Neuronal stem cell (in vitro differentiated cells): ENCODE results near the gene ZNF813.

Experiments
- DNase-seq: peaks from one replicate; pipeline ENCODE4 v3.0.0-alpha.2; 2013; ENCODE audit warnings: low spot score
- H2AFZ ChIP-seq: one replicate; pipeline ENCODE4 v1.6.1; 2013; ENCODE audit warnings: mild to moderate bottlenecking, low read length, inconsistent platforms
- H2AK5ac ChIP-seq: 2 replicates; pipeline ENCODE4 v1.6.1; 2013; ENCODE audit warnings: low read depth, mild to moderate bottlenecking, inconsistent platforms, low read length, moderate library complexity, mixed read lengths
- H2BK120ac ChIP-seq: 2 replicates; pipeline ENCODE4 v1.6.1; 2013; ENCODE audit warnings: low read depth, mild to moderate bottlenecking, inconsistent platforms, low read length, moderate library complexity, mixed read lengths
- H2BK12ac ChIP-seq: one replicate; pipeline ENCODE4 v1.6.1; 2013; ENCODE audit warnings: low read length, inconsistent platforms
- H2BK15ac ChIP-seq: 2 replicates; pipeline ENCODE4 v1.6.1; 2013; ENCODE audit warnings: mild to moderate bottlenecking, low read length, inconsistent platforms, mixed read lengths
- H2BK5ac ChIP-seq: one replicate; pipeline ENCODE4 v1.6.1; 2013; ENCODE audit warnings: inconsistent platforms, mild to moderate bottlenecking, low read length, moderate library complexity
- H3K14ac ChIP-seq: one replicate; pipeline ENCODE4 v1.6.1; 2013; ENCODE audit warnings: low read length, inconsistent platforms
- H3K18ac ChIP-seq: 2 replicates; pipeline ENCODE4 v1.6.1; 2013; ENCODE audit warnings: low read length, inconsistent platforms
- H3K23ac ChIP-seq: 2 replicates; pipeline ENCODE4 v1.6.1; 2013; ENCODE audit warnings: low read depth, mild to moderate bottlenecking, mixed read lengths, low read length, inconsistent platforms; ENCODE audit not compliant: poor library complexity
- H3K27ac ChIP-seq: replicated peaks from 3 replicates; pipeline ENCODE4 v1.5.1; 2013; ENCODE audit warnings: low read length, inconsistent platforms
- H3K27me3 ChIP-seq, 3 experiments: 2 replicates each; pipeline ENCODE4 v1.6.1; 2013; ENCODE audit warnings: low read length in 3 of 3, mild to moderate bottlenecking in 2 of 3, inconsistent platforms in 1 of 3, low read depth in 1 of 3, mixed read lengths in 1 of 3, moderate library complexity in 1 of 3; ENCODE audit not compliant: control insufficient read depth in 3 of 3, insufficient read depth in 3 of 3
- H3K36me3 ChIP-seq, 2 donors: replicated peaks in 1 of 2; 2 replicates each; pipeline ENCODE4 v1.6.1; 2013; ENCODE audit warnings: low read length in 2 of 2; ENCODE audit not compliant: control insufficient read depth in 2 of 2, insufficient read depth in 2 of 2
- H3K4ac ChIP-seq: 2 replicates; pipeline ENCODE4 v1.6.1; 2013; ENCODE audit warnings: inconsistent platforms, mild to moderate bottlenecking, low read length, moderate library complexity
- H3K4me1 ChIP-seq, 2 donors: 1 replicate in 1 of 2; 2 replicates in 1 of 2; pipeline ENCODE4 v1.6.1; 2013; ENCODE audit warnings: low read length in 2 of 2, low read depth in 1 of 2; ENCODE audit not compliant: control insufficient read depth in 2 of 2, insufficient read depth in 1 of 2
- H3K4me2 ChIP-seq: one replicate; pipeline ENCODE4 v1.6.1; 2013; ENCODE audit warnings: mild to moderate bottlenecking, low read length, inconsistent platforms; ENCODE audit not compliant: insufficient read depth, poor library complexity, severe bottlenecking
- H3K4me3 ChIP-seq, 2 donors: 2 replicates each; pipeline ENCODE4 v1.5.1; 2013; ENCODE audit warnings: low read length in 2 of 2, mild to moderate bottlenecking in 2 of 2, inconsistent platforms in 1 of 2, moderate library complexity in 1 of 2
- H3K79me1 ChIP-seq: one replicate; pipeline ENCODE4 v1.6.1; 2013; ENCODE audit warnings: low read depth, mild to moderate bottlenecking, inconsistent platforms, low read length, moderate library complexity
- H3K9ac ChIP-seq: one replicate; pipeline ENCODE4 v1.6.1; 2013; ENCODE audit warnings: mild to moderate bottlenecking, low read depth, low read length, inconsistent platforms; ENCODE audit not compliant: poor library complexity
- H3K9me3 ChIP-seq, 2 donors: replicated peaks in 1 of 2; 2 replicates each; pipeline versions ENCODE3 to v1.6.1; 2013; ENCODE audit warnings: low read length in 2 of 2, mild to moderate bottlenecking in 2 of 2, inconsistent platforms in 1 of 2, low read depth in 1 of 2, mixed read lengths in 1 of 2, moderate library complexity in 1 of 2; ENCODE audit not compliant: control insufficient read depth in 2 of 2, insufficient read depth in 1 of 2
- H4K8ac ChIP-seq: one replicate; pipeline ENCODE4 v1.6.1; 2013; ENCODE audit warnings: low read depth, mild to moderate bottlenecking, inconsistent platforms, low read length, moderate library complexity
- H4K91ac ChIP-seq: one replicate; pipeline ENCODE4 v1.6.1; 2013; ENCODE audit warnings: low read length, low read depth, mild to moderate bottlenecking, inconsistent platforms; ENCODE audit not compliant: poor library complexity
- WGBS, 2 donors: extraction: QIAGEN DNeasy Blood & Tissue Kit; methylation state at CpG; one replicate each; pipeline ENCODE4 v1.1.7; 2013; ENCODE audit warnings: missing lambda C conversion rate in 2 of 2, mixed read lengths in 1 of 2; ENCODE audit not compliant: insufficient read length in 2 of 2, insufficient replicate concordance in 1 of 2; ENCODE audit errors: extremely low coverage in 2 of 2; 5-methylcytosine and 5-hydroxymethylcytosine counted together

Gene ZNF813

DNA sequence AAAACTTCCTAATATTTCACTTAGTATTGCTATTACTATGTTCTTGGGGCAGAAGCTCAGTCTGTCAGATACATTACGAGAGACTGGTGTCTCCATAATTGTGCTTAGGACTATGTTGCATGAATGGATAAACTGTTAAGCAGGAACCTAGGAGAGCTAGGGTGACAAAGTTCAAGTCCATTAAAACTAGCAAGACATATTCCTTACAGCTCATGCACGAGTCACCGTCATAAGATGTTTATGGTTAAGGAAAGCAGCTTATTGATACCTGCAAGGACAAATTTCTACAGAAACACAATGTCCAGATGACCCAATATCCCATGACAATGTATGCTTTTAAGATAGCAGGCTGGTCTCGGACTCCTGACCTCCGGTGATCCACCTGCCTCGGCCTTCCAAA lies 5.7 kb upstream of the ZNF813 start:
- no peak overlapping the region for H3K4me3 ChIP-seq
- H3K27me3 ChIP-seq = no peaks in the 10 kb centered on the region
- peaks cover 0 to 8% of the 10 kb centered on the region in 2 donors for H3K36me3 ChIP-seq
- no peaks in the 10 kb centered on the region for H3K79me1 ChIP-seq
- no peak overlapping the region for H2BK15ac ChIP-seq
- no peak overlapping the region for H2BK120ac ChIP-seq
- H3K27ac ChIP-seq = no peak overlapping the region
- no peak overlapping the region for H3K4ac ChIP-seq
- H2BK12ac ChIP-seq = no peak overlapping the region
- peaks cover 4 to 27% of the 10 kb centered on the region in 2 donors for H3K9me3 ChIP-seq
- H3K4me2 ChIP-seq = no peak overlapping the region
- no peak overlapping the region for H2BK5ac ChIP-seq
- H2AFZ ChIP-seq = no peak overlapping the region
- H2AK5ac ChIP-seq = no peak overlapping the region
- no peak overlapping the region for H3K9ac ChIP-seq
- DNase-seq = no peak
- no peak overlapping the region for H3K14ac ChIP-seq
- no peak overlapping the region for H4K91ac ChIP-seq
- H4K8ac ChIP-seq = no peak overlapping the region
- no peaks in the 10 kb centered on the region for H3K4me1 ChIP-seq
- no peak overlapping the region for H3K18ac ChIP-seq
- no CpG with 5 or more reads among the region's 6 CpGs for WGBS, 2 donors
- no peak overlapping the region for H3K23ac ChIP-seq

DNA sequence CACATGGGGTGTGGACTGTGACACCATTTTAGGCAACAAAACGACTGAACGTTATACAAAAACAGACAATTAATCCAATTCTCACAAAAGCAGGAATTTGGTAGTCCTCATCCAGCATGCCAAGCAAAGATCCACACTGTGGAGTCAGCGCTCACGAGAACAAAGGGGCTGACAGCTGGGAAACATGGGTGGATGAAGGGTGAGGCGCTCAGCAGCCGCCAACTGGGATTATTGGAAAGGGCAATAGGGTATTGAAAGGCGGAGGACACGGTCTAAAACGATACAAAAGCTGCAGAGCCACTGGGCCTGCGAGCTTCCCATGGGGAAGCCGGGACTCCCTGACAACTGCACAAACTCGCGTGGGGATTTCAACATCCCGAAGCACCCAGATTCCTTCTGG lies 4.7 kb upstream of the ZNF813 start:
- Histone ChIP-seq H2AK5ac (no peak overlapping the region), H3K4ac (no peak overlapping the region), H2BK15ac (no peak overlapping the region), H3K14ac (no peak overlapping the region), H3K79me1 (no peaks in the 10 kb centered on the region), H2BK12ac (no peak overlapping the region), H3K4me2 (no peak overlapping the region), H3K9ac (no peak overlapping the region), H3K27ac (peak overlapping the region; percentile 53), H3K9me3 (peaks cover 4 to 17% of the 10 kb centered on the region in 2 donors), H2AFZ (peak overlapping the region; percentile 59), H3K4me3 (no peak overlapping the region), H3K23ac (no peak overlapping the region), H3K18ac (no peak overlapping the region), H4K8ac (no peak overlapping the region), H2BK120ac (no peak overlapping the region), H3K4me1 (no peaks in the 10 kb centered on the region), H3K36me3 (no peaks in the 10 kb centered on the region), H2BK5ac (no peak overlapping the region), H4K91ac (no peak overlapping the region), H3K27me3 (no peaks in the 10 kb centered on the region)
- WGBS, 2 donors = no CpG with 5 or more reads among the region's 14 CpGs
- peak; percentile 20 for DNase-seq

DNA sequence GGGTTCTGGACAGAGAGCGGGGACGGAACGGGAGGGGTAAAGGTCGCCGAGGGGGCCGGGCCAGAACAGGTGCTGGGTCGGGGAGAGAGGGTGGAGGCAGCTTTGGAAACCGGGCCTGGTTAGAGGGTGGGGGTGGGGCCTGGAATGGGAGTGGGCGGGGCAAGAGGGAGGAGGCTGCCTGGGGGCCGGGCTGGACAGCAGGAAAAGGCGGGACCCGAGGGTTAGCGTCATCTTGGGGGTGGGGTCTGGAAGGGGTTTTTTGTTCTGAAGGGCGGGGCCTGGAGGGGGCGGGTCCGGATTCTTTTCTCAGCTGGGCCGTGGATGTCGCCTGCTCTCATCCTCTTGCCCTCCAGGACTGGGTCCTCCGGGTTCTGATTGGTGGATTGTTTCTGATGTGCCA lies 4.3 kb upstream of the ZNF813 start:
- H3K27ac ChIP-seq = peak overlapping the region; percentile 53
- H3K9ac ChIP-seq = no peak overlapping the region
- no peak overlapping the region for H3K23ac ChIP-seq
- no peak overlapping the region for H3K18ac ChIP-seq
- H4K91ac ChIP-seq = no peak overlapping the region
- no peak overlapping the region for H3K14ac ChIP-seq
- no peaks in the 10 kb centered on the region for H3K36me3 ChIP-seq
- H2AFZ ChIP-seq = peak overlapping the region; percentile 59
- H3K4me1 ChIP-seq = no peaks in the 10 kb centered on the region
- no peak overlapping the region for H3K4me2 ChIP-seq
- no peak overlapping the region for H2BK120ac ChIP-seq
- no peaks in the 10 kb centered on the region for H3K27me3 ChIP-seq
- no peak overlapping the region for H2BK5ac ChIP-seq
- H3K4ac ChIP-seq = no peak overlapping the region
- H2BK12ac ChIP-seq = no peak overlapping the region
- H2BK15ac ChIP-seq = no peak overlapping the region
- peaks cover 4 to 13% of the 10 kb centered on the region in 2 donors for H3K9me3 ChIP-seq
- DNase-seq = peak; percentile 39
- H3K79me1 ChIP-seq = no peaks in the 10 kb centered on the region
- H2AK5ac ChIP-seq = no peak overlapping the region
- WGBS, 2 donors = no CpG with 5 or more reads among the region's 19 CpGs
- H4K8ac ChIP-seq = no peak overlapping the region
- no peak overlapping the region for H3K4me3 ChIP-seq

DNA sequence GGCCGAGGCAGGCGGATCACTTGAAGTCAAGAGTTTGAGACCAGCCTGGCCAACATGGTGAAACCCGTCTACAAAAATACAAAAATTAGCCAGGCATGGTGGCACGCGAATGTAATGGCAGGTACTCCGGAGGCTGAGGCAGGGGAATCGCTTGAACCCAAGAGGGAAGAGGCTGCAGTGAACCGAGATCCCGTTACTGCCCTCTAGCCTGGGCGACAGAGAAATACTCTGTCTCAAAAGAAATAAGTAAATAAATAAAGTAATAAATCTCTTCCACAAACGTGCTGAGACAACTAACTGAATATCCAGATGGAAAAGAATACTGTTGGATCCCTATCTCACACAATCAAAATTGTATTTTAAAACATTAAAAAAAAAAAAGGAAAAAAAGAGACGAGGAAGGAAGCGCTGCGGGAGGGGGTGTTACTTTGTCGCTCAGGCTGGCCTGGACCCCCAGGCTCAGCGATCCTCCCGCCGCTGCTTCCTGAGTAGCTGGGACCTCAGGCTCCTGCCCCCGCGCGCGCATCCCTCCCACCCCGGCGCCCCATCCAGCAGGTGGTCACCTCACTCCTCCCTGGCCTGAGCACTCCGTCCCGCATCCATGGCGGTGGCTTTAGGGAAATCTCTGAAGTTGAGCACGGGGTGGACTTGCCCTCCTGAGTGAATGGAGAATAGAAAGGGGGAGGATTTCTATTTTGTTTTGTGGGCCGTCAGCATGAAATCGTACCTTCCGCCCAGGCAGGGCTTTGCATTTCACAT lies 628 bp upstream of the ZNF813 start:
- H3K27ac ChIP-seq = peak overlapping the region; percentile 85
- no peak overlapping the region for H2BK5ac ChIP-seq
- peaks cover 0 to 2% of the 10 kb centered on the region in 2 donors for H3K36me3 ChIP-seq
- H3K9me3 ChIP-seq = peaks cover 3 to 8% of the 10 kb centered on the region in 2 donors
- H2BK12ac ChIP-seq = no peak overlapping the region
- no CpG with 5 or more reads among the region's 31 CpGs for WGBS, 2 donors
- no peak overlapping the region for H2AK5ac ChIP-seq
- no peak overlapping the region for H3K14ac ChIP-seq
- peak overlapping the region; percentile 77 to 82 for H3K4me3 ChIP-seq
- no peaks in the 10 kb centered on the region for H3K79me1 ChIP-seq
- no peak overlapping the region for H2BK120ac ChIP-seq
- DNase-seq = no peak
- peak overlapping the region; percentile 89 for H3K18ac ChIP-seq
- no peak overlapping the region for H3K23ac ChIP-seq
- H3K27me3 ChIP-seq = no peaks in the 10 kb centered on the region
- no peak overlapping the region for H2BK15ac ChIP-seq
- H4K8ac ChIP-seq = no peak overlapping the region
- H3K4me1 ChIP-seq = peaks cover 2 to 4% of the 10 kb centered on the region in 2 donors
- no peak overlapping the region for H3K4ac ChIP-seq
- peak overlapping the region; percentile 97 for H2AFZ ChIP-seq
- H3K9ac ChIP-seq = peak overlapping the region; percentile 70
- H3K4me2 ChIP-seq = peak overlapping the region; percentile 73
- H4K91ac ChIP-seq = no peak overlapping the region
